Smooth muscle cell of the pulmonary artery (primary cell): Measurements from ENCODE around the gene SRD5A1. TPM values are rescaled to one million over a fixed set of nuclear protein-coding genes. Genes with fewer than 3 reads are reported as not detected.

Experiments
- total RNA-seq: library from RNA; depleted of rRNA; stranded (reverse); fragments of >200 nt; gene quantifications from 2 replicates; pipeline ENCODE4 v1.2.3, GENCODE V29; 2014

The SRD5A1 gene, protein sequence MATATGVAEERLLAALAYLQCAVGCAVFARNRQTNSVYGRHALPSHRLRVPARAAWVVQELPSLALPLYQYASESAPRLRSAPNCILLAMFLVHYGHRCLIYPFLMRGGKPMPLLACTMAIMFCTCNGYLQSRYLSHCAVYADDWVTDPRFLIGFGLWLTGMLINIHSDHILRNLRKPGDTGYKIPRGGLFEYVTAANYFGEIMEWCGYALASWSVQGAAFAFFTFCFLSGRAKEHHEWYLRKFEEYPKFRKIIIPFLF
- 21.2 and 33.9 TPM in 2 replicates for total RNA-seq

GRCh38 chr5:6632888-6633468 is at the start of gene SRD5A1, which contains the start of gene NSUN2:
Gene SRD5A1 (plus strand): TSS chr5:6633440. CDS start chr5:6633577, 137 bp downstream.
Gene NSUN2 (minus strand): TSS chr5:6633044. CDS start chr5:6632979, 65 bp downstream.

GRCh38 chr5:6713274-6714225 is 80.3 kb downstream of the SRD5A1 start, which contains the start of gene TENT4A:
Gene TENT4A (plus strand): TSS chr5:6713432. CDS start chr5:6713984, 552 bp downstream.

Other genes starting within 250 kb of the SRD5A1 start
- 0.03 and 0.20 TPM in 2 replicates for gene UBE2QL1, start 184.6 kb upstream of the SRD5A1 start, total RNA-seq
- 48.1 and 64.0 TPM in 2 replicates for gene NSUN2, start 396 bp upstream of the SRD5A1 start, total RNA-seq
- 15.7 and 18.2 TPM in 2 replicates for gene TENT4A, start 80.0 kb downstream of the SRD5A1 start, total RNA-seq